Measurements from ENCODE around the gene FLT3LG. TPM values are rescaled to one million over a fixed set of nuclear protein-coding genes. Genes with fewer than 3 reads are reported as not detected.

The FLT3LG gene
- total and polyA plus RNA-seq, 9 of the 15 experiments (the other 6 are each of a cell fraction or from before 2014, with no cell fraction given): 0.31 to 6.4 (median 1.1) TPM

GRCh38 chr19:49427855-49428546 lies 46.0 kb upstream of the FLT3LG start (continued):
- no peak for TF ChIP-seq ZNF318 (IDR thresholded peaks at IDR 0.05; ENCODE audit: borderline replicate concordance in 1 of 2, low read depth in 1 of 2)
- TF ChIP-seq MIER1 (IDR thresholded peaks at IDR 0.05; ENCODE audit: low read depth): peak; percentile 35; the same call in 1 of the 2 replicates
- TF ChIP-seq ZNF253 (CRISPR knock-in tag; conservative IDR thresholded peaks at IDR 0.05): no peak
- TF ChIP-seq CREB3L1 (IDR thresholded peaks at IDR 0.05; ENCODE audit: borderline replicate concordance, low read depth): peak; percentile 52; the same call in 1 of the 2 replicates
- no peak; the same call in 1 of the 2 replicates for TF ChIP-seq ETS1 (conservative IDR thresholded peaks at IDR 0.05; ENCODE audit: control insufficient read depth, low read depth, low read length)
- TF ChIP-seq KLF1 (tag; IDR thresholded peaks at IDR 0.05): no peak
- no peak for TF ChIP-seq CBX8 (IDR thresholded peaks at IDR 0.05; ENCODE audit: borderline replicate concordance, extremely low read depth, low read depth, low read length, poor library complexity, severe bottlenecking)
- TF ChIP-seq TCF7L2 (IDR thresholded peaks at IDR 0.05; ENCODE audit: low read depth, low read length): no peak
- TF ChIP-seq E2F5 (CRISPR knock-in tag; IDR thresholded peaks at IDR 0.05): no peak
- TF ChIP-seq TRIM28 (IDR thresholded peaks at IDR 0.05): no peak
- TF ChIP-seq ETV1 (tag; conservative IDR thresholded peaks at IDR 0.05; ENCODE audit: low read depth): peak; percentile 68
- TF ChIP-seq NCOA4 (IDR thresholded peaks at IDR 0.05; ENCODE audit: partially characterized antibody): no peak
